Measurements from ENCODE around the gene LEF1. TPM values are rescaled to one million over a fixed set of nuclear protein-coding genes. Genes with fewer than 3 reads are reported as not detected.

Gene LEF1
- total and polyA plus RNA-seq, 12 donors = 0.22 to 4.6 (median 0.76) TPM; not detected in 1

DNA sequence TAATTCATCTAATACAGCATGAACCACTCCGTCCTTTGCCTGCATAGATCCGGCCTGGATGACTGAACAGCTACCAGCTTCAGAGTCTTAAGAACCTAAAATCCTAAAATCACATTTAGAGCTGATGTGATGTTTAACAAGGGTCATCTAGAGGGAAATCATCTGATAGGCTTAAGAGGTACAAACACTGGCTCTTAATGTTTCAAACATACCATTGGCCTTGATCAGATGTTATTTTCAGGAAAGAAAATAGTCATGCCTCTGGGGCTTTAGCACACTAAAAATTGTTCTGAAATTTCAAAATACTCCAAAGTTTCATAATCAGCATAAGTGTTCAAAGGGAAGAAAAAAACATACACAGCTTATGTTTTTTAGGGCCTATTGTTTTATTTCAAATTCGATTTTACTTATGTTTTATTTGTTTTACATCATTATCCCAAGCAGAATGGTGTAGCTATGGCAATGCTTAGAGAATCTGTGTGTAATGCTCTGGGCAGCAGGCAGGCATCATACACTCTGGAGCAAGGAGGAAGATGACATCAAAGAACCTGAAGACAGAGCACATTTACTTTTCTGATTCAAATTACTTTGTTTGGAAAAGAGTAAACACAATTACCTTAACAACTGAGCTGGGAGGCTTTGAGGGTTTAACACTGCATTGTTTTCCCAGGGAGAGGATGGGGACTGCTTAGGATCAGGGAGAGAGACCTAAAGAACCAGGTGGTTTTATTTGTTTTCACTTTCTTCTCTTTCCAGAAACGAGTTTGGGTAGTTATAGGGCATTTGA is 25.3 kb upstream of the LEF1 start:
- no peaks in the 10 kb centered on the region for H3K36me3 ChIP-seq
- H3K27me3 ChIP-seq = peaks cover 0 to 7% (median 0%) of the 10 kb centered on the region in 7 donors
- intact Hi-C loops (cut with DNase I) = no loop called here
- no peaks in the 10 kb centered on the region for H3K4me1 ChIP-seq
- ATAC-seq = no peak
- TF ChIP-seq, protein P1, sequence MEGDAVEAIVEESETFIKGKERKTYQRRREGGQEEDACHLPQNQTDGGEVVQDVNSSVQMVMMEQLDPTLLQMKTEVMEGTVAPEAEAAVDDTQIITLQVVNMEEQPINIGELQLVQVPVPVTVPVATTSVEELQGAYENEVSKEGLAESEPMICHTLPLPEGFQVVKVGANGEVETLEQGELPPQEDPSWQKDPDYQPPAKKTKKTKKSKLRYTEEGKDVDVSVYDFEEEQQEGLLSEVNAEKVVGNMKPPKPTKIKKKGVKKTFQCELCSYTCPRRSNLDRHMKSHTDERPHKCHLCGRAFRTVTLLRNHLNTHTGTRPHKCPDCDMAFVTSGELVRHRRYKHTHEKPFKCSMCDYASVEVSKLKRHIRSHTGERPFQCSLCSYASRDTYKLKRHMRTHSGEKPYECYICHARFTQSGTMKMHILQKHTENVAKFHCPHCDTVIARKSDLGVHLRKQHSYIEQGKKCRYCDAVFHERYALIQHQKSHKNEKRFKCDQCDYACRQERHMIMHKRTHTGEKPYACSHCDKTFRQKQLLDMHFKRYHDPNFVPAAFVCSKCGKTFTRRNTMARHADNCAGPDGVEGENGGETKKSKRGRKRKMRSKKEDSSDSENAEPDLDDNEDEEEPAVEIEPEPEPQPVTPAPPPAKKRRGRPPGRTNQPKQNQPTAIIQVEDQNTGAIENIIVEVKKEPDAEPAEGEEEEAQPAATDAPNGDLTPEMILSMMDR (IDR thresholded peaks at IDR 0.05) = no peak
- no peak for DNase-seq
- no peak overlapping the region for H3K4me3 ChIP-seq
- no peak overlapping the region for H3K27ac ChIP-seq
- no peaks in the 10 kb centered on the region for H3K9me3 ChIP-seq
- 58 to 64% methylated on average over 4 of the region's 4 CpGs for WGBS, 2 donors

DNA sequence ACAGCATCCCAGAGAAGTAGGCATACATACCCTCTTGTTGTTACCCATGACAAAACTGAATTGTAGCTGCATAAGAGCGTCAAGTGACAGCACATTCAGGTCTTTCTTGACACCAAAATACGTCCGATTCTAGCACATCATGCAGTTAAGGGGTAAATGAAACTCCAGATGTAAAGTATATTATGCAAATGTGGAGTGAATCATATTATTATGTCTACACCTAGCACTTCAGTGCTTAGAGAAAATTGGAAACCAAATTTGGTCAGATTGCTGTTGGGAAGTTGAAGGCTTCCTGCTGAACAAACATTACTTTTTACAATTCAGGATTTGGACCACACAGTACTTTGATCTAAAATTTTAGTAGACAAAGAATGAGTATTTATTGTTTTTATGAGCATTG is 24.2 kb upstream of the LEF1 start:
- Histone ChIP-seq H3K27ac (no peak overlapping the region), H3K36me3 (no peaks in the 10 kb centered on the region), H3K9me3 (no peaks in the 10 kb centered on the region), H3K4me1 (no peaks in the 10 kb centered on the region), H3K27me3 (peaks cover 0 to 7% (median 0%) of the 10 kb centered on the region in 7 donors), H3K4me3 (no peak overlapping the region)
- intact Hi-C loops (cut with DNase I) = no loop called here
- ATAC-seq (no peak), DNase-seq (no peak)
- TF ChIP-seq, protein P1 (IDR thresholded peaks at IDR 0.05) = no peak
- 90 to 96% methylated on average over 3 of the region's 3 CpGs for WGBS, 2 donors

DNA sequence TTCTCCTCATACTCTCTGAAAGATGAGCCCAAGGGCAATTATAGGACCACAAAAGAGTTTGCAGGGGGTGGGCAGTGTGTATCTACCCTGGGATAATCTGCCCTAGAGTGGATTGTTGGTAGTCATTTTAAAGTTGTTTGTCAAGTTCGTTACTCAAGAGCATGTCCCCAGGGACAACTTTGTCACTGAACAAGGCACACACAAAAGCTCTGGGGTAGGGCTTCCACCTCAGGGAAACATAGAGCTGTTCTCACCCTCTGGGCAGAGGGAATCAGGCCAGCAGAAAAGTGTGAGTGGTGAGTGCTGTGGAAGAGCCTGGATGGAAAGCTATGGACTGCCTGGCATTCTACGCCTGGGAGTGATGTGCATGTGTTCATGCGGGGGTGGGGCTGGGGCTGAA is 23.3 kb upstream of the LEF1 start:
- Histone ChIP-seq H3K4me3 (no peak overlapping the region), H3K4me1 (no peaks in the 10 kb centered on the region), H3K27me3 (peaks cover 0 to 7% (median 0%) of the 10 kb centered on the region in 7 donors), H3K27ac (no peak overlapping the region), H3K36me3 (no peaks in the 10 kb centered on the region), H3K9me3 (no peaks in the 10 kb centered on the region)
- intact Hi-C loops (cut with DNase I) = no loop called here
- DNase-seq (no peak), ATAC-seq (no peak)
- TF ChIP-seq, protein P1 (IDR thresholded peaks at IDR 0.05) = no peak
- WGBS, 2 donors = 51 to 62% methylated on average over 3 of the region's 3 CpGs

DNA sequence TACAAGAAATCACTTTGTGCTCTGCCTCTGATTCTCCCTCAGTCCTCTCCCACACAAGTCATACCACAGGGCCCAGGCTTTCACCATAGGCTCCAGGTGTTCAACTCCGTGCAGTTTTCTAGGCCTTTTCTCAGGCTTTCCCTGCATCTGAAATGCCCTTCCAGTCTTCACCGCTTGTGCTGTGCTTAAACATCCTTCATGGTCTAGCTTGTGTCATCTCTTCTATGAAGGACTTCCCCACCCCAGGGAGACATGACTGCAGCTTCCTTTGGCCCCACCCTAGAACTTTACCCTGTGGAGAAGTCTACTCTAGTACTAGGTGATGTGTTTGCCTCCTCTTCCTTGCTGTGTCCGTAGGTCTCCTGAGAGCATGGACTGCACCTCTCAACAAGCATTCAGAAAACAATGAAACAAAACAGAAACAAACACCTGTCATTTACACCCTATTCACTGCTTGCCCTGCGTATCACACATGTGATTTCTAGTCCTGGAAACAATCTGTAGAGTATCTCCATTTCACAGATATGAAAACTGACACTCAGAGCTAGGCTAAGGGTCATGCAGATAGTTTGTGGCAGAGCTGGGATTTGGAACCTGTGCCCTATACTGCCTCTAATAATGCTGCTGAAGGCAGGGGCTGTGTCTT is 22.7 kb upstream of the LEF1 start:
- Histone ChIP-seq H3K27ac (no peak overlapping the region), H3K27me3 (peaks cover 0 to 7% (median 0%) of the 10 kb centered on the region in 7 donors), H3K4me3 (no peak overlapping the region), H3K4me1 (no peaks in the 10 kb centered on the region), H3K36me3 (no peaks in the 10 kb centered on the region), H3K9me3 (no peaks in the 10 kb centered on the region)
- WGBS, 2 donors = 87 to 92% methylated on average over 4 of the region's 4 CpGs
- no peak for DNase-seq
- intact Hi-C loops (cut with DNase I) = no loop called here
- no peak for ATAC-seq
- TF ChIP-seq, protein P1 (IDR thresholded peaks at IDR 0.05) = no peak

All from heart right ventricle (tissue), 16 donors.